Fibroblast of lung (primary cell): ENCODE data around the gene PCDHA6.

Experiments
- CTCF ChIP-seq, 2 donors: IDR thresholded peaks in 1 of 2; conservative IDR thresholded peaks in 1 of 2; 1 replicate in 1 of 2; 2 replicates in 1 of 2; pipeline ENCODE4 v1.5.1; 2011 to 2012; ENCODE audit warnings: low read length in 2 of 2, control low read depth in 1 of 2, inconsistent platforms in 1 of 2, low read depth in 1 of 2, mild to moderate bottlenecking in 1 of 2
- EZH2 ChIP-seq: IDR thresholded peaks from 2 replicates; pipeline ENCODE4 v1.5.1; 2012; ENCODE audit warnings: low read length, control low read depth, mild to moderate bottlenecking; ENCODE audit errors: missing control alignments

GRCh38 chr5:140842798-140843733, 15.3 kb downstream of the PCDHA6 start:
- TF ChIP-seq EZH2 (no peak), CTCF (conservative IDR thresholded peaks at IDR 0.05 in 1 of 2, IDR thresholded peaks at IDR 0.05 in 1 of 2; ENCODE audit: low read depth in 1 of 2, low read length in 2 of 2) (no peak)
